ENCODE results near the gene FXYD7. TPM values are rescaled to one million over a fixed set of nuclear protein-coding genes. Genes with fewer than 3 reads are reported as not detected.

The FXYD7 gene
- total and polyA plus RNA-seq, 2 of the 13 experiments (the other 11 are each of a cell fraction or from before 2014, with no cell fraction given), result 0.55 TPM; not detected in 1

DNA sequence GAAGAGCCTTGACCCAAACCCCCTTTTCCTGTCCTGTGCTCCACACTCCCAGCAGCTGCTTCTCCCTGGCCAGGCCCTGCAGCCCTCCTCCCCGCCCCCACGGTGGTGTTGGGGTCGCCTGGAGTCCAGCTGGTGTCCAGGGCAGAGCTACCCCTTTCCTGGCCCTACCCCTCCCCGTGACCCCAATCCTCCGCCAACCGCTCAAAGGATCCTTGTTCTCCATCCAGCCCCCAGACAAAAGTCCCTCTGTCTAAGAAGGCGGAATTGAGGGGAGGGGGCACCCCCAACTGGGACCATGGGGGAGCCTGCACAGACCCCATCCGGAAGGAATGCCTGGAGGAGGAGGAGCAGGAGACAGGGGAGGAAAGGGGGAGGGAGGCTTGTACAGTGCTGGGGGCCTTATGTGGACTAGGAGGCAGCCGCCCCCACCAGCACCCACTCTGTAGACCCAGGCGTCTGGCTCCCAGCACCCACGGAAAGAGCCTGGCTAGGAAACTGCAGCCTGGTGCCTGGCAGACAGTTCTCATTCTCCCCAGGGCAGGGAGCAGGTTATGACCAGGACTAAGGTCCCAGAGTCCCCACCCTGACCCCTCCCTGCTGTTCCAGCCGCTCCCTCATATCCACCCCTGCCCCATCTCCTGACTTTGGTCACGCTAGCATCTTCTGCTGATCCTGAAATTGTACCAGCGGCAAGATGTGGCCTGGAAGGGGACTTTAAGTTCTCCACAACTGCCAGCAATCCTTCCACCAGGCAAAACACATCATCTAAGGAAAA, 27.7 kb upstream of the FXYD7 start, which contains the start of gene FXYD3:
Gene FXYD3 (plus strand): TSS at position 647 of the 775 bp plus-strand sequence. CDS start 3,554 bp downstream, outside the sequence.
- no peaks in the 10 kb centered on the region for H4K20me1 ChIP-seq (ENCODE audit: insufficient read depth, low read length)
- FAIRE-seq (no peak), DNase-seq (ENCODE audit: low spot score) (no peak), ATAC-seq (peak; percentile 29)
- WGBS (ENCODE audit: low lambda C conversion rate), result 38% methylated on average over 11 of the region's 14 CpGs
- POLR2A ChIA-PET, result no interaction called here
- no peak within 1 kb of the TSS for H3K27ac ChIP-seq (ENCODE audit: extremely low read length, insufficient read depth, low read length)
- no peaks in the 10 kb centered on the region for H3K36me3 ChIP-seq (replicated peaks in 1 of 2; ENCODE audit: control insufficient read depth in 1 of 2, insufficient read depth in 2 of 2, low read length in 2 of 2)
- H2AFZ ChIP-seq (ENCODE audit: low read length), result no peak within 1 kb of the TSS
- H3K9ac ChIP-seq (ENCODE audit: insufficient read depth, low read depth, low read length), result 0 out of 2 replicates have a peak within 1 kb of the TSS, but pooled peaks have one; percentile 3
- in situ Hi-C loops (cut with HindIII; ENCODE audit: extremely low pct_ligation_motif_present, low pct_unique_long_range_greater_than_20kb) (no loop called here), intact Hi-C loops (cut with micrococcal nuclease; ENCODE audit: unreplicated experiment) (no loop called here)
- H3K4me2 ChIP-seq (ENCODE audit: low read depth, low read length), result peak within 1 kb of the TSS; percentile 72
- TF ChIP-seq CBX1 (IDR thresholded peaks at IDR 0.05; ENCODE audit: low read depth) (no peak), SAP130 (CRISPR knock-in tag; IDR thresholded peaks at IDR 0.05; ENCODE audit: low read depth) (0 out of 2 replicates have a peak, but pooled peaks have one; percentile 1), SRSF1 (optimal IDR thresholded peaks at IDR 0.05; ENCODE audit: low read depth, low read length) (peak; percentile 14), TP53 (CRISPR knock-in tag; conservative IDR thresholded peaks at IDR 0.05) (no peak), ZNF234 (CRISPR knock-in tag; conservative IDR thresholded peaks at IDR 0.05) (no peak), RARA (CRISPR knock-in tag; IDR thresholded peaks at IDR 0.05) (peak; percentile 24; the same call in 1 of the 2 replicates), WIZ (CRISPR knock-in tag; IDR thresholded peaks at IDR 0.05) (0 out of 2 replicates have a peak, but pooled peaks have one; percentile 31), ETV5 (CRISPR knock-in tag; IDR thresholded peaks at IDR 0.05; ENCODE audit: borderline replicate concordance) (peak; percentile 20; the same call in 1 of the 2 replicates)
- TF ChIP-seq, protein P1, sequence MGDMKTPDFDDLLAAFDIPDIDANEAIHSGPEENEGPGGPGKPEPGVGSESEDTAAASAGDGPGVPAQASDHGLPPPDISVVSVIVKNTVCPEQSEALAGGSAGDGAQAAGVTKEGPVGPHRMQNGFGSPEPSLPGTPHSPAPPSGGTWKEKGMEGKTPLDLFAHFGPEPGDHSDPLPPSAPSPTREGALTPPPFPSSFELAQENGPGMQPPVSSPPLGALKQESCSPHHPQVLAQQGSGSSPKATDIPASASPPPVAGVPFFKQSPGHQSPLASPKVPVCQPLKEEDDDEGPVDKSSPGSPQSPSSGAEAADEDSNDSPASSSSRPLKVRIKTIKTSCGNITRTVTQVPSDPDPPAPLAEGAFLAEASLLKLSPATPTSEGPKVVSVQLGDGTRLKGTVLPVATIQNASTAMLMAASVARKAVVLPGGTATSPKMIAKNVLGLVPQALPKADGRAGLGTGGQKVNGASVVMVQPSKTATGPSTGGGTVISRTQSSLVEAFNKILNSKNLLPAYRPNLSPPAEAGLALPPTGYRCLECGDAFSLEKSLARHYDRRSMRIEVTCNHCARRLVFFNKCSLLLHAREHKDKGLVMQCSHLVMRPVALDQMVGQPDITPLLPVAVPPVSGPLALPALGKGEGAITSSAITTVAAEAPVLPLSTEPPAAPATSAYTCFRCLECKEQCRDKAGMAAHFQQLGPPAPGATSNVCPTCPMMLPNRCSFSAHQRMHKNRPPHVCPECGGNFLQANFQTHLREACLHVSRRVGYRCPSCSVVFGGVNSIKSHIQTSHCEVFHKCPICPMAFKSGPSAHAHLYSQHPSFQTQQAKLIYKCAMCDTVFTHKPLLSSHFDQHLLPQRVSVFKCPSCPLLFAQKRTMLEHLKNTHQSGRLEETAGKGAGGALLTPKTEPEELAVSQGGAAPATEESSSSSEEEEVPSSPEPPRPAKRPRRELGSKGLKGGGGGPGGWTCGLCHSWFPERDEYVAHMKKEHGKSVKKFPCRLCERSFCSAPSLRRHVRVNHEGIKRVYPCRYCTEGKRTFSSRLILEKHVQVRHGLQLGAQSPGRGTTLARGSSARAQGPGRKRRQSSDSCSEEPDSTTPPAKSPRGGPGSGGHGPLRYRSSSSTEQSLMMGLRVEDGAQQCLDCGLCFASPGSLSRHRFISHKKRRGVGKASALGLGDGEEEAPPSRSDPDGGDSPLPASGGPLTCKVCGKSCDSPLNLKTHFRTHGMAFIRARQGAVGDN (CRISPR knock-in tag; IDR thresholded peaks at IDR 0.05), result peak; percentile 64
- H3K4me3 ChIP-seq (replicated peaks in 1 of 3; ENCODE audit: insufficient read depth in 1 of 3, low read depth in 2 of 3, low read length in 3 of 3), result peak within 1 kb of the TSS; percentile 26 to 64 (median 26); a peak in 5 of 6 replicates
- peaks cover 94% of the 10 kb centered on the region for H3K4me1 ChIP-seq (ENCODE audit: insufficient read depth, low read length)
- H3K79me2 ChIP-seq (ENCODE audit: insufficient read depth, low read length), result no peaks in the 10 kb centered on the region
- no TSS peak for BruUV-seq (replicated peaks)
- 0 out of 5 replicates have a peak, but pooled peaks cover 0 to 6% of the 10 kb centered on the region in 2 experiments for H3K27me3 ChIP-seq (ENCODE audit: control insufficient read depth in 1 of 2, insufficient read depth in 2 of 2, low read length in 2 of 2)
- no peaks in the 10 kb centered on the region for H3K9me3 ChIP-seq (ENCODE audit: low read length)
- CTCF ChIA-PET (ENCODE audit: low intra/inter-chr PET ratio, low total read pairs), result interaction anchor here (1.9 kb wide), 1 partner anchor 20 kb away, joined by 11 read pairs; the partner anchor contains the start of gene LGI4

Measured in HepG2 (cell line).